ENCODE data around the gene ZNF594.
"Not testable (repeated sequence)": the region's sequence is repeated elsewhere in the genome, so short reads cannot be mapped to it uniquely, and the experiment has no call there.

The ZNF594 gene

GRCh38 chr17:5203178-5203907 lies 11.7 kb upstream of the ZNF594 start:
- no peak for DNase-seq (ENCODE audit: low read depth in 2 of 3, low spot score in 1 of 3)

DNA sequence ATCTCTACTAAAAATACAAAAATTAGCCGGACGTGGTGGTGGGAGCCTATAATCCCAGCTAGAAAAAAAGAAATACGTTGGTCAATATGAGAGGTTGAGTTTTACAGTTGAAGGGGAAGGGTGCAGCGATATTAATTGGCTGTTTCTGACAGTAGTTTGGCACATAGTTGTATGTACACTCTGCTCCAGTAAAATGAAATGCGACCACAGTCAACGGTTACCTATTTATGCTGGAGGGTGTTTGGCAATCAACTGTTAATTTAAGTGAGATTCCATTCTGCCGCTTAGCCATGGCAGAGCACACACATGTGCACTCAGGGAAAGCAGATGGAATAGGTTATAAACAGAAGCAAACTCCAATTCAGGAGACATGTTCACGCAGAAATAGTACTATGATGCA lies 9.3 kb upstream of the ZNF594 start:
- DNase-seq (ENCODE audit: low read depth in 2 of 3, low spot score in 1 of 3), result no peak

- DNase-seq (ENCODE audit: low read depth in 2 of 3, low spot score in 1 of 3), result no peak
Observed at GRCh38 chr17:5200360-5200759, 8.7 kb upstream of the ZNF594 start.

DNA sequence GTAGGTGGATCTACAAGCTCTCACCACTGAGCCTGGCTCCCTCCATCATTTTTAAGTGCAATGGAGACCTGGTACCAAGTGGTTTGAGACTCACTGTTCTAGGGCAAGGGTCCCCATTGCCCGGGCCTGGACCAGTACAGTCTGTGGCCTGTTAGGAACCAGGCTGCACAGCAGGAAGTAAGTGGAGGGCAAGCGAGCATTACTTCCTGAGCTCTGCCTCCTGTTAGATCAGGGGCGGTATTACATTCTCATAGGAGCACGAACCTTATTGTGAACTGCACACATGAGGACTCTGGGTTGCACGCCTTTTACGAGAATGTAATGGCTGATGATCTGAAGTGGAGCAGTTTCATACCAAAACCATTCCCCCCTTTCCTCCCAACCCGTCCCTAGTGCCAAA lies 6.8 kb upstream of the ZNF594 start:
- no peak for DNase-seq (ENCODE audit: low read depth in 2 of 3, low spot score in 1 of 3)

- DNase-seq (ENCODE audit: low read depth in 2 of 3, low spot score in 1 of 3), result no peak
Observed at GRCh38 chr17:5194346-5194745, 2.7 kb upstream of the ZNF594 start.

DNA sequence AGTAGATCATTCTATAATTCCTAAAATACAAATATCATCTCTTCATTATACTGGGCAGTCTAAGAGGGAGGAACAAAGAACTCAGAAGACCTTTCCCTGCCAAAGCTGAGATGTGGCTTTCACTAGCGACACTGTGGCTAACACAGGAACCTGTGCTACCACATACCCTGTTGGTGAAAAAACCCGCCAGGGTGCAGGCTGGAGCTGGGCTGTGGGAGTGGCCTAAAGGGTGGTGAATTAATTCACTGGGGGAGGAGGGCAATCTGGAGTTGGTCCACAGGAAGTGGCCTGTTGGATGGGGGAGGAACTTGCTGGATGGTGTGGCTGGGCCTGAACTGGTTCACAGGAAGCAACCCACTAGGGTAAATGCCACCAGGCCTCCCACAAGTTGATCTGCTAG lies 7.4 kb downstream of the ZNF594 start:
- DNase-seq (ENCODE audit: low read depth in 2 of 3, low spot score in 1 of 3), result no peak

DNA sequence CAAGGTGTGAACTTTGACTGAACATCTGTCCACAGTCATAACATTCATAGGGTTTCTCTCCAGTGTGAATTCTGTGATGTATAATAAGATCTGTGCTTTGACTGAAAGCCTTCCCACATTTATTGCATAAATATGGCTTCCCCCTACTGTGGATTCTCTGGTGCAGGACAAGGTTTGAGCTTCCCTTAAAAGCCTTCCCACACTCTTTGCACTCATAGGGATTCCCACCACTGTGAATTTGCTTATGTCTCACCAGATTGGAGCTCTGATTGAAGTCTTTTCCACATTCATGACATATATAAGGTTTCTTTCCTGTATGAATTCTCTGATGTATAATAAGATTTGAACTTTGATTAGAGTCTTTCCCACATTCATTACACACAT lies 8.3 kb downstream of the ZNF594 start:
- no peak for DNase-seq (ENCODE audit: low read depth in 2 of 3, low spot score in 1 of 3)

- no peak for DNase-seq (ENCODE audit: low read depth in 2 of 3, low spot score in 1 of 3)
Observed at GRCh38 chr17:5182597-5183409, 8.9 kb downstream of the ZNF594 start.

GRCh38 chr17:5181509-5182305 lies 10.0 kb downstream of the ZNF594 start:
- no peak for DNase-seq (ENCODE audit: low read depth in 2 of 3, low spot score in 1 of 3)

DNA sequence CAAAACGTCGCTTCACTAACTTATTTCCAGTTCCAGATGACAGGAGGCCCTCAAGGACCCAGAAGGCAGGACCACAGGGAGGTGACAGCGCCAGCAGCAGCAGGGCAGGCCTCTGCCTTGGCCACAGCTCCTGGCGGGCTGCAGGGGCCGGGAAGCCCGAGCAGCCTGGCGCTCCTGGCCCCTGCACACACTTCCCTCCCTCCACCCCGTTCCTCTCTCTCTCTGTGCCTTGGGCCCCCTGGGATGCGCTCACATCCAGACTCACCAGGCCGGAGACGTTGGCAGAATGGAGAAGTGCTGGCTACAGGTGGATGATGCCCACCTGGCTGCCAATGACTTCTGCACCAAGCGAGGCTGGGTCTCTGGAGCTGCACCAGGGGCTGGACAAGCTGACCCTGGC lies 12.7 kb downstream of the ZNF594 start:
- no peak for DNase-seq (ENCODE audit: low read depth in 2 of 3, low spot score in 1 of 3)

- not testable (repeated sequence) for DNase-seq (ENCODE audit: low read depth in 2 of 3, low spot score in 1 of 3)
Observed at GRCh38 chr17:5175027-5175426, 16.6 kb downstream of the ZNF594 start.

DNA sequence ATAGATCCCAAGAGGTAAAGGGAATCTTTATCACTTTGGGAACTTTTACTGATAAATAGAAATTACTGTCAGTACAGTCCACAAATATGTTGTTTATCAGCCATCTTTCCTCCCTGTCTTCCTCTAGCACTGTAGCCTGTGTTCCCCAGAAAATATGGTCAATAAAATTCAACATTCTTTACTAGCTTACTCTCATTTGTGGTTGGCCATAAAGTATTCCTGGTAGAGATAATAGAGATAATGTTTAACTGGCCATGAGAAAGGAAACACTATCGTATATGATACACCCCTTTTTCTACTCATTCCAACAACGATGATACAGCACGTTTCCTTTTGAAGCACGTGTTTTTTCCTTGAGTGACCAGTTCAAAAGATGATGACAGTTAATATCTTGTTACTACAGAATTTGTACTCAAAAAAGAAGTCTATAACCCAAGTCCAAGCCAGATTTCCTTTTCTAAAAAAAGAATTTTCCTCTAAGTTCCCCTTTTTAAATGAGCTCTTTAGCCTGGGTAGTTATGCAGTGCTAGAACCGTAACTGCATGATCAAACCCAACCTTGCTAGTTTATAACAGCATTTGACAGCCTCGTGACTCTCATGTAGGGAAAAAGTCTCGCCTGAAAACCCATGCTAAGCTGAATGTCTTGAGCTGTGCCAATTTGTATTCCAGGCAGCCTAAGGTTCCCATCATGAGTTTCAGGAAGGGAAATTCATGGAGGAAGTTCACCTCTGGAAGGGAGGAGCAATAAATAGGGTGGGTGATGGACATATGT lies 25.7 kb downstream of the ZNF594 start:
- not testable (repeated sequence) for DNase-seq (ENCODE audit: low read depth in 2 of 3, low spot score in 1 of 3)

DNA sequence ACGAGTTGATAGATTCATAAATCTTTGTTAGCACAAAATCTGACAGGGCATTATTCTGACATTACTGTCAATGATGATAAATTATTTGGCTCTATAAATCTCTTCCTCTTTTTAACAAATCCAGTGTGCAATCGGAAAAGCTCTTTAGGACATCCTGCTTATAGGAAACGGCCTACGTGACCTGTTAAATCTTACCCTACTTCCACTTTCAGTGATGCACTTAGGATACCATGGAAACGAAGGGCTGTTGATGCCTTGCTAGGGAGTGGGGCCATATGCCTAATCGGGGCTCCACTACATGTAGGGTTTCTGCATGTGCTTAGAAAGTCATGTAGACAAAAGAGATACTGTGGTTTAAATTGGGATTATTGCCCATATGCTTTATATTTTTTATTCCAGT lies 27.2 kb downstream of the ZNF594 start:
- no peak for DNase-seq (ENCODE audit: low read depth in 2 of 3, low spot score in 1 of 3)

DNA sequence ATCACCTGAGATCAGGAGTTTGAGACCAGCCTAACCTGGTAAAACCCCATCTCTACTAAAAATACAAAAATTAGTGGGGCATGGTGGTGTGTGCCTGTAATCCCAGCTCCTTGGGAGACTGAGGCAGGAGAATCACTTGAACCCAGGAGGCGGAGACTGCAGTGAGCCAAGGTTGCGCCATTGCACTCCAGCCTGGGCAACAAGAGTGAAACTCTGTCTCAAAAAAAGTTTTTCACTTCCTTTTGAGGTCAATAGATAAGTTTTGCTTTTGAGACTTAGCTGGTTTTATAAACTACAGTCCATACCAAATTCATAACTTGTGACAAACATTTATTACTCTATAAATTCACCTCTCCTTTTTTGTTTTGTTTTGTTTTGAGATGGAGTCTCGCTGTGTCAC lies 29.9 kb downstream of the ZNF594 start:
- not testable (repeated sequence) for DNase-seq (ENCODE audit: low read depth in 2 of 3, low spot score in 1 of 3)

- not testable (repeated sequence) for DNase-seq (ENCODE audit: low read depth in 2 of 3, low spot score in 1 of 3)
Observed at GRCh38 chr17:5160702-5161101, 31.0 kb downstream of the ZNF594 start.

GRCh38 chr17:5146122-5146521 lies 45.5 kb downstream of the ZNF594 start:
- DNase-seq (ENCODE audit: low read depth in 2 of 3, low spot score in 1 of 3), result not testable (repeated sequence)

- not testable (repeated sequence) for DNase-seq (ENCODE audit: low read depth in 2 of 3, low spot score in 1 of 3)
Observed at GRCh38 chr17:5142877-5143276, 48.8 kb downstream of the ZNF594 start.

- DNase-seq (ENCODE audit: low read depth in 2 of 3, low spot score in 1 of 3), result no peak
Observed at GRCh38 chr17:5139458-5139732, 52.3 kb downstream of the ZNF594 start.

DNA sequence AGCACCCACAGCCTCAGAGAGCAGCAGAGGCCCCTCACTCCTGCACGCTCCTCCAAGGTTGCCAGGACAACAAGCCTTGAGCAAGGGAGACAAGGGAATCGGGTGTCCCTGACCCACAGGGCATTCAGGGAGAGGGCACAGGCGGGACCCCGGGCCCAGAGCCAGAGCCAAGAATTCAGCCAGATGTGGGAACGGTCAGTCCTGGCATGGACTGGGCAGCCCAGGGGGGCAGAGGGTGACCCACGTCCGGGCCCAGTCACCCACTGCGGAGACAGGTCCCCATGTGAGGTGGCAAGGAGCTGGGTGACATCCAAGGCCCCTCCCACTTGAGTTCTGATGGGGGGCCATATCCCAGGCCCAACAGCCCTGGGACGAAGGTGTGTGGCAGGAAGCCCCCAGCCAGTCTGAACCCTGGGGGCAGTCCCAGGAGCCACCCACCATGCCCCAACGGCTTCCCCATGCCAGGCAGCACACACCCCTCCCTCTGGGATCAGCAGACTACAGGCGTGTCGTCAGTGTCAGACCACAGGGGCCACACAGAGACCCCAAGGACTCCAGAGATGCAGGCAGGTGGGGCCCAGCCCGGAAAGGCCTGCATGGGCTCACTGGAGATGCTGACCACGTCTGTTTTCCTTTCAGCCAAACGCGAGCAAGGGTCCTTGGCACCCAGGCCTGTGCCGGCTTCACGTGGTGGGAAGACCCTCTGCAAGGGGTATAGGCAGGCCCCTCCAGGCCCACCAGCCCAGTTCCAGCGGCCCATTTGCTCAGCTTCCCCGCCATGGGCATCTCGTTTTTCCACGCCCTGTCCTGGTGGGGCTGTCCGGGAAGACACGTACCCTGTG lies 52.8 kb downstream of the ZNF594 start:
- no peak for DNase-seq (ENCODE audit: low read depth in 2 of 3, low spot score in 1 of 3)

- DNase-seq (ENCODE audit: low read depth in 2 of 3, low spot score in 1 of 3), result not testable (repeated sequence)
Observed at GRCh38 chr17:5138198-5138544, 53.5 kb downstream of the ZNF594 start.
